T-cell (primary cell): ENCODE measurements around the gene TGM4. TPM values are rescaled to one million over a fixed set of nuclear protein-coding genes. Genes with fewer than 3 reads are reported as not detected.
"Not testable (repeated sequence)": the region's sequence is repeated elsewhere in the genome, so short reads cannot be mapped to it uniquely, and the experiment has no call there.

Experiments used
- ATAC-seq, 4 experiments: fragments of 200-7000 bp in 3 of 4; fragments of 150-1000 bp in 1 of 4; cut with Tn5 transposase; replicated peaks in 1 of 4; 1 replicate in 3 of 4; 2 replicates in 1 of 4; pipeline ENCODE4 v1.10.0; 2021; ENCODE audit warnings: moderate library complexity in 3 of 4, mild to moderate bottlenecking in 2 of 4, moderate number of reproducible peaks in 1 of 4
- CTCF ChIA-PET, 2 donors: fragments of 300-600 bp; sonication (Branson Sonifier 250); formaldehyde crosslinking; loops; one replicate each; lab custom pipeline; 2022; ENCODE audit warnings: antibody characterized with exemption in 2 of 2; lab: Charles Lee
- POLR2A ChIA-PET, 2 donors: fragments of 300-600 bp; sonication (Branson Sonifier 250); formaldehyde crosslinking; loops; one replicate each; lab custom pipeline; 2022; ENCODE audit warnings: antibody characterized with exemption in 2 of 2; lab: Charles Lee
- DNase-seq, 35 experiments: peaks; one replicate each; pipeline versions ENCODE4 v3.0.0 to v3.0.0-alpha.2; 2013 to 2023
- H3K27ac ChIP-seq: one replicate; pipeline ENCODE4 v1.5.1; 2013; ENCODE audit warnings: low read length
- H3K27me3 ChIP-seq, 2 experiments: replicated peaks in 1 of 2; 1 replicate in 1 of 2; 2 replicates in 1 of 2; pipeline versions ENCODE4 v1.6.1 to v1.7.0; 2013; ENCODE audit warnings: low read length in 1 of 2, mixed read lengths in 1 of 2; ENCODE audit not compliant: control insufficient read depth in 2 of 2, insufficient read depth in 2 of 2; ENCODE audit errors: extremely low read depth in 1 of 2
- H3K36me3 ChIP-seq, 2 donors: 1 replicate in 1 of 2; 2 replicates in 1 of 2; pipeline versions ENCODE4 v1.6.1 to v1.7.0; 2013; ENCODE audit warnings: low read length in 1 of 2; ENCODE audit not compliant: control insufficient read depth in 2 of 2, insufficient read depth in 1 of 2; ENCODE audit errors: extremely low read depth in 1 of 2
- H3K4me1 ChIP-seq, 2 experiments: 1 replicate in 1 of 2; 2 replicates in 1 of 2; pipeline versions ENCODE4 v1.6.1 to v1.7.0; 2013; ENCODE audit warnings: low read length in 2 of 2, mixed read lengths in 1 of 2; ENCODE audit not compliant: insufficient read depth in 2 of 2, control insufficient read depth in 1 of 2; ENCODE audit errors: extremely low read depth in 1 of 2
- H3K4me3 ChIP-seq, 2 donors: 1 replicate in 1 of 2; 2 replicates in 1 of 2; pipeline versions ENCODE4 v1.5.1 to v1.7.0; 2013; ENCODE audit warnings: mild to moderate bottlenecking in 2 of 2, low read length in 1 of 2, moderate library complexity in 1 of 2; ENCODE audit not compliant: control insufficient read depth in 1 of 2; ENCODE audit errors: extremely low read depth in 1 of 2
- H3K9me3 ChIP-seq: 2 replicates; pipeline ENCODE4 v1.7.0; 2013
- H3K27ac Mint-ChIP-seq, 2 donors: one replicate each; pipeline ENCODE4 v1.8.0; 2020 to 2021; ENCODE audit warnings: mild to moderate bottlenecking in 2 of 2, mixed read lengths in 2 of 2
- H3K27me3 Mint-ChIP-seq, 2 donors: one replicate each; pipeline ENCODE4 v1.8.0; 2021 to 2022; ENCODE audit warnings: mixed read lengths in 2 of 2
- H3K36me3 Mint-ChIP-seq: one replicate; pipeline ENCODE4 v1.8.0; 2021; ENCODE audit warnings: mixed read lengths
- H3K4me1 Mint-ChIP-seq, 3 donors: one replicate each; pipeline ENCODE4 v1.8.0; 2020 to 2022; ENCODE audit warnings: mixed read lengths in 3 of 3, mild to moderate bottlenecking in 1 of 3
- H3K4me3 Mint-ChIP-seq, 3 donors: one replicate each; pipeline ENCODE4 v1.8.0; 2020 to 2022; ENCODE audit warnings: mild to moderate bottlenecking in 3 of 3, mixed read lengths in 3 of 3, moderate library complexity in 3 of 3
- H3K9me3 Mint-ChIP-seq, 3 donors: one replicate each; pipeline ENCODE4 v1.8.0; 2020 to 2022; ENCODE audit warnings: mixed read lengths in 3 of 3
- WGBS: methylation state at CpG from one replicate; pipeline ENCODE4 v1.1.5; 2013; ENCODE audit warnings: missing lambda C conversion rate; ENCODE audit not compliant: insufficient coverage; 5-methylcytosine and 5-hydroxymethylcytosine counted together
- total RNA-seq, 35 experiments: library from RNA in 6 of 35; stranded (reverse) in 6 of 35; fragments of 120-200 nt in 1 of 35; gene quantifications; one replicate each; pipeline versions ENCODE4 v1.2.1 to v1.2.4 and lab custom pipeline; 2013 to 2026

Gene TGM4
- total RNA-seq, 5 donors from 2014 or later (not counting 1 experiment from before 2014, with no cell fraction given), result not detected

GRCh38 chr3:44833394-44833793 is 41.0 kb upstream of the TGM4 start:
- POLR2A ChIA-PET, result no interaction called here
- ATAC-seq (no peak), DNase-seq (no peak)
- Mint-ChIP-seq H3K4me1 (no peaks in the 10 kb centered on the region), H3K4me3 (no peak overlapping the region), H3K9me3 (peaks cover 10 to 16% (median 11%) of the 10 kb centered on the region in 3 donors), H3K27me3 (no peaks in the 10 kb centered on the region), H3K27ac (no peak overlapping the region), H3K36me3 (peaks cover 12% of the 10 kb centered on the region)
- Histone ChIP-seq H3K4me1 (no peaks in the 10 kb centered on the region), H3K36me3 (no peaks in the 10 kb centered on the region), H3K9me3 (no peaks in the 10 kb centered on the region), H3K27me3 (no peaks in the 10 kb centered on the region), H3K4me3 (no peak overlapping the region), H3K27ac (no peak overlapping the region)
- WGBS, result 100% methylated on average over 7 of the region's 7 CpGs
- CTCF ChIA-PET, result interaction anchor here in 1 of 2 donors (0.7 kb wide), 1 partner anchor 79 kb away, joined by 6 read pairs; no protein-coding TSS in a partner anchor

GRCh38 chr3:44835684-44836083 is 38.7 kb upstream of the TGM4 start:
- no peaks in the 10 kb centered on the region for H3K27me3 ChIP-seq
- Mint-ChIP-seq H3K9me3 (peaks cover 10 to 16% (median 11%) of the 10 kb centered on the region in 3 donors), H3K4me3 (no peak overlapping the region), H3K27ac (no peak overlapping the region), H3K4me1 (no peaks in the 10 kb centered on the region), H3K36me3 (peaks cover 12% of the 10 kb centered on the region), H3K27me3 (no peaks in the 10 kb centered on the region)
- no peak overlapping the region for H3K27ac ChIP-seq
- H3K9me3 ChIP-seq, result no peaks in the 10 kb centered on the region
- H3K4me3 ChIP-seq, result no peak overlapping the region
- H3K36me3 ChIP-seq, result no peaks in the 10 kb centered on the region
- ChIA-PET POLR2A (no interaction called here), CTCF (no interaction called here)
- ATAC-seq (no peak), DNase-seq (no peak)
- H3K4me1 ChIP-seq, result no peaks in the 10 kb centered on the region
- 100% methylated on average over 1 of the region's 3 CpGs for WGBS

GRCh38 chr3:44842376-44842775 is 32.0 kb upstream of the TGM4 start:
- no peak overlapping the region for H3K27ac Mint-ChIP-seq
- POLR2A ChIA-PET, result interaction anchor here in 1 of 2 donors (0.6 kb wide), 1 partner anchor 66 kb away, joined by 5 read pairs; no protein-coding TSS in a partner anchor
- CTCF ChIA-PET, result no interaction called here

GRCh38 chr3:44845528-44846520 is 28.6 kb upstream of the TGM4 start:
- Histone ChIP-seq H3K27ac (no peak overlapping the region), H3K9me3 (no peaks in the 10 kb centered on the region), H3K27me3 (no peaks in the 10 kb centered on the region), H3K4me1 (no peaks in the 10 kb centered on the region), H3K4me3 (no peak overlapping the region), H3K36me3 (no peaks in the 10 kb centered on the region)
- Mint-ChIP-seq H3K4me3 (no peak overlapping the region), H3K27me3 (no peaks in the 10 kb centered on the region), H3K36me3 (no peaks in the 10 kb centered on the region), H3K9me3 (no peaks in the 10 kb centered on the region), H3K27ac (no peak overlapping the region), H3K4me1 (no peaks in the 10 kb centered on the region)
- WGBS, result 100% methylated on average over 4 of the region's 7 CpGs
- POLR2A ChIA-PET, result interaction anchor here (0.6 to 0.7 kb wide), 2 partner anchors 8 to 416 kb away, joined by 3 to 10 read pairs; no protein-coding TSS in a partner anchor
- no peak for ATAC-seq
- CTCF ChIA-PET, result interaction anchor here (0.6 to 0.7 kb wide), 2 partner anchors 11 to 117 kb away, joined by 3 to 6 read pairs; no protein-coding TSS in a partner anchor
- DNase-seq, result no peak

More at GRCh38 chr3:44842376-44842775, 32.0 kb upstream of the TGM4 start:
- no peak overlapping the region for H3K4me3 ChIP-seq
- no peak for ATAC-seq
- Mint-ChIP-seq H3K36me3 (no peaks in the 10 kb centered on the region), H3K27me3 (no peaks in the 10 kb centered on the region), H3K4me1 (no peaks in the 10 kb centered on the region), H3K4me3 (no peak overlapping the region), H3K9me3 (peaks cover 0 to under 1% (median 0%) of the 10 kb centered on the region in 3 donors)
- no peak overlapping the region for H3K27ac ChIP-seq
- no peak for DNase-seq
- no peaks in the 10 kb centered on the region for H3K9me3 ChIP-seq
- no CpG with 5 or more reads among the region's 2 CpGs for WGBS
- no peaks in the 10 kb centered on the region for H3K4me1 ChIP-seq
- no peaks in the 10 kb centered on the region for H3K36me3 ChIP-seq
- H3K27me3 ChIP-seq, result no peaks in the 10 kb centered on the region

GRCh38 chr3:44848634-44849033 is 25.8 kb upstream of the TGM4 start:
- no peaks in the 10 kb centered on the region for H3K27me3 ChIP-seq
- ATAC-seq (no peak), DNase-seq (no peak)
- no peak overlapping the region for H3K27ac Mint-ChIP-seq
- H3K4me3 ChIP-seq, result no peak overlapping the region
- H3K9me3 ChIP-seq, result no peaks in the 10 kb centered on the region
- H3K9me3 Mint-ChIP-seq, result no peaks in the 10 kb centered on the region
- no peaks in the 10 kb centered on the region for H3K36me3 Mint-ChIP-seq
- H3K27ac ChIP-seq, result no peak overlapping the region
- POLR2A ChIA-PET, result no interaction called here
- H3K27me3 Mint-ChIP-seq, result no peaks in the 10 kb centered on the region
- 100% methylated on average over 1 of the region's 1 CpG for WGBS
- no peaks in the 10 kb centered on the region for H3K4me1 Mint-ChIP-seq
- H3K4me1 ChIP-seq, result no peaks in the 10 kb centered on the region
- no peak overlapping the region for H3K4me3 Mint-ChIP-seq
- CTCF ChIA-PET, result no interaction called here
- no peaks in the 10 kb centered on the region for H3K36me3 ChIP-seq

GRCh38 chr3:44856663-44857062 is 17.7 kb upstream of the TGM4 start:
- H3K4me3 ChIP-seq, DNase-seq, H3K27me3 ChIP-seq, POLR2A ChIA-PET, H3K9me3 Mint-ChIP-seq, H3K27me3 Mint-ChIP-seq, H3K9me3 ChIP-seq, H3K4me3 Mint-ChIP-seq, CTCF ChIA-PET, H3K27ac Mint-ChIP-seq, H3K4me1 ChIP-seq, H3K36me3 Mint-ChIP-seq, H3K4me1 Mint-ChIP-seq, H3K36me3 ChIP-seq, ATAC-seq, H3K27ac ChIP-seq: not testable (repeated sequence)
- WGBS, result 98% methylated on average over 3 of the region's 6 CpGs
